ENCODE measurements around the gene SAFB.

Gene SAFB

DNA sequence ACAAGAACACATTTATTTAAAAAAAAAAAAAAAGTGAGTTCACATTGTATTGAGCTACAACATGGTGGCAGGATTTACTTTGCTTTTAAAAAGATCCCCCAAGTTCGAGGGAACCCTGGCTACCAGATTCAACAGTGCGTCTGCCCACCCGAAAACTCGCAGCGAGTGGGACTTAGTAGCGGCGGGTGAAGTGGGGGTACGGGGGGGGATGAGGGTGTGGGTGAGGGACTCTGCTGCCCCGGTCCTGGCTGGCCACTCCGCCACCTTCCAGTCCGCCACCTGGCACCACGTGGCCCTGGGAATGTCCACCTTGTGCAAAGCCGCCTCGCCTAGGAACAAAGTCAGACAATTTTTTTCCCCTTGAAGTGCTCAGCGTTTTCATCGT lies 35.8 kb upstream of the SAFB start:
- H3K9me3 ChIP-seq = no peaks in the 10 kb centered on the region
- peaks cover 22% of the 10 kb centered on the region; the same call in 1 of the 2 replicates for H4K20me1 ChIP-seq
- H3K4me2 ChIP-seq = peak overlapping the region; percentile 91
- no peak for TF ChIP-seq Cebpa-rat (IDR thresholded peaks at IDR 0.05)
- no peak overlapping the region for H3K9ac ChIP-seq
- H3K36me3 ChIP-seq = peaks cover 68% of the 10 kb centered on the region
- peaks cover 71% of the 10 kb centered on the region for H3K4me1 ChIP-seq
- H3K27ac ChIP-seq = peak overlapping the region; percentile 93
- no peaks in the 10 kb centered on the region for H3K27me3 ChIP-seq
- H3K4me3 ChIP-seq = no peak overlapping the region; the same call in 1 of the 2 replicates

DNA sequence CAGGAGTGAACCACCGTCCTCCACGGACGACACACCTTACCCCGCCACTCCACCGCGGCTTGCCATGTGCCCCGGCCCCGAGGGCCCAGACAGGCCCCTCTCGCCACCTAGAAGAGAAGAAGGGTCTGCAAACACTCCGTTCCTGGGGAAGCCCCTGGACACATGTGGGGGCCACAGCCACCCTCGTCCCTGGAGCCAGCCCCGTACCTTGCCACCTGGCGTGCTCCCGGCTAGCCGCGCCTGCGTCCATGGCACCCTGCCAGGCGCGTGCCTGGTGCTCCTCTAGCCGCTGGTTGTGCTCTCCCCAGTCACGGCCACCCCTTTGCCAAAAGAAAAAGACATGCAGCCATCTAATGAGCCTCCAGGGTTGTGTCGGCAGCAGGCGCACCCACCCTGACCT lies 35.2 kb upstream of the SAFB start:
- H3K4me2 ChIP-seq = peak overlapping the region; percentile 91; the same call in 1 of the 2 replicates
- peaks cover 65% of the 10 kb centered on the region for H3K4me1 ChIP-seq
- peak overlapping the region; percentile 93 for H3K27ac ChIP-seq
- no peak for TF ChIP-seq Cebpa-rat (IDR thresholded peaks at IDR 0.05)
- H3K9ac ChIP-seq = no peak overlapping the region
- no peaks in the 10 kb centered on the region for H3K27me3 ChIP-seq
- peaks cover 74% of the 10 kb centered on the region for H3K36me3 ChIP-seq
- no peaks in the 10 kb centered on the region for H3K9me3 ChIP-seq
- peaks cover 22% of the 10 kb centered on the region; the same call in 1 of the 2 replicates for H4K20me1 ChIP-seq
- H3K4me3 ChIP-seq = no peak overlapping the region

DNA sequence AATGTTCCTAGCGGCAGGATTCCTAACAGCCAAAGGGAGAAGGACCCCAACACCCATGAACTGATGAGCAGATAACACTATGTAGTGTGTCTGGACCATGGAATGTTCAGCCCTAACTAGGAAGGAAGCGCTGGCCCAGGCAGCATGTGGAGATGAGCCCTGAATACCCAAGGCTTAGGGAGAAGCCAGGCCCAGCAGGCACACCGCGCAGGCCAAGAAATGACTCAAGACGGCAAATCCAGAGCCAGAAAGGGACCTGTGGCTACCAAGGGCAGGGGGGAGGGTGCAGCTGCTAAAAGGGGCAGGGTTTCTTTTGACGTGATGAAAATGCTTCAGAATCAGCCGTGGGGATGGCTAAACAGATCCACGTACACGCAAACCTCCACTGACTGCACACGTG lies 34.4 kb upstream of the SAFB start:
- Histone ChIP-seq H3K27ac (peak overlapping the region; percentile 93), H3K9me3 (no peaks in the 10 kb centered on the region), H3K4me1 (peaks cover 57% of the 10 kb centered on the region), H4K20me1 (peaks cover 22% of the 10 kb centered on the region; the same call in 1 of the 2 replicates), H3K36me3 (peaks cover 80% of the 10 kb centered on the region), H3K27me3 (no peaks in the 10 kb centered on the region), H3K4me3 (no peak overlapping the region), H3K9ac (no peak overlapping the region), H3K4me2 (no peak overlapping the region)
- no peak for TF ChIP-seq Cebpa-rat (IDR thresholded peaks at IDR 0.05)

DNA sequence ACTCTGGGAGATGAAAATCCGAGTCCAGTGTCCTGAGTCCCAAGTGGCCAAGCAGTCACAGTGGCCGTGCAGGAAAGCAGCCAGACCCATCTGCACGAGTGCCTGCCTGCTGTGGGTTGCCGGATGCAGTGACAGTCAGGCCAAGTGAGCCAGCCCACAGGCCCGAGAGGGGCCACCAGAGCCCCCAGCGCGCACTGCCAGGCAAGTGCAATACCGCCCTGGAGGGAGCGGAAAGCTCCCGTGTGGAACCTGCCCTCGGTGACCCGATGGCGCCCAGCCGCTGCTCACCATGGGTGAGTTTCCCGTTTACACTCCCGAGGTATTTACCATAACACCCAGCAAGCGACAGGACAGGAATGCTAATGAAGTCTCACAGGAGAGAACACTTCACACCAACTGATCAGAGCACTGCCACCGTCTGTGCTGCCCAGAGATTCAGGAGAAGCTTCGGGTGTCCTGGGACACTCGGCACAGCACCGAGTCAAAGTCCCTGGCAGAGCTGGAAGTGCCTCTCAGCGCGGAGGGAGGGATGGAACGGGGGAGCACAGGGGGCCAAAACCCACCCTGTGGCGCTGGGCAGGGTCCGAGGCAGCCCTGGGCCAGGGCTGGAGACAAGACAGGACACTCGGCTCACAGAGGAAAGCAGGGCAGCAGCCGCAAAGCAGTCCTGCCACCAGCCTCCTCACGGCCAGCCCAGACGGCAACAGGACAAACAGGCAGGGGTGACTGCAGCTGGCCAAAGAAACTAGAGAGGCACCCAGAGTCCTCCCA lies 33.8 kb upstream of the SAFB start:
- no peak for TF ChIP-seq Cebpa-rat (IDR thresholded peaks at IDR 0.05)
- H3K36me3 ChIP-seq = peaks cover 80% of the 10 kb centered on the region
- H3K4me2 ChIP-seq = no peak overlapping the region
- no peaks in the 10 kb centered on the region for H3K9me3 ChIP-seq
- no peak overlapping the region; the same call in 1 of the 2 replicates for H3K9ac ChIP-seq
- peak overlapping the region; percentile 93 for H3K27ac ChIP-seq
- peaks cover 26% of the 10 kb centered on the region; the same call in 1 of the 2 replicates for H4K20me1 ChIP-seq
- peaks cover 51% of the 10 kb centered on the region for H3K4me1 ChIP-seq
- H3K4me3 ChIP-seq = no peak overlapping the region
- H3K27me3 ChIP-seq = no peaks in the 10 kb centered on the region

DNA sequence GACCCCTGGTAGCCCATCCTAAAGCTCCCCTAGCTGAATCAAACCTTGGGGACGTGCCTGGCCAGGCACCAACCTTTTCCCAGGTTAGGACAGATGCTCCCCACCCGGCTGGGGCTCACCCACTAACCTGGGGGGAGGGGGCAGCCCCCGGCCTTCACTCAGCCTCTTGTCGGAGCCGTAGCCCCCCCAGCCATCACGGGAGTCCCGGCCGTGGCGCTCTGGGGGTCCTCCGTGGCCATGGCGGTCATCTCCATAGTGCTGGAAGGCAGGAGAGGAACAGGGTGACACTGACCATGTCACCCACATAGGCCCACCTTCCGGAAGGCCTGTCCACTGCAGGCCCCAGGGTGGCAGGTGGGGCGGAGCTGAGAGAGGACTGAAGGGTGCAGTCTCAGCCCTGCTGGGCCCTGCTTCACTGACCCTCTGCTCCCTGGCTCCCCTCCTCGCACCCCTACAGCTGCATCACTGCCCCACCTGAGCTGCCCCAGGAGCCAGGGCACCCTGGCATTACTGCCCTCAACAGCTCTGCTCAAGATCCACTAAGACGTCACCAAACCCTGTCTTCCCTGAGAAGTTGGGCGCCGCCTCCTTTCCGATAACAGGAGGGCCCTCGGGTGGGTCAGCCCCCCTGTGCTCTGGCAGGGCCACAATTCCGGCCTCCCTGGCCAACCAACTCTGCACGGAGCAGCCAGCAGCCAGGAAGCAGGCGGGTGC lies 32.6 kb upstream of the SAFB start:
- peaks cover 48% of the 10 kb centered on the region for H3K4me1 ChIP-seq
- no peak for TF ChIP-seq Cebpa-rat (IDR thresholded peaks at IDR 0.05)
- H3K27me3 ChIP-seq = no peaks in the 10 kb centered on the region
- peaks cover 38% of the 10 kb centered on the region; the same call in 1 of the 2 replicates for H4K20me1 ChIP-seq
- no peak overlapping the region for H3K9ac ChIP-seq
- peaks cover 89% of the 10 kb centered on the region for H3K36me3 ChIP-seq
- H3K4me3 ChIP-seq = no peak overlapping the region
- no peak overlapping the region for H3K4me2 ChIP-seq
- H3K27ac ChIP-seq = 0 out of 2 replicates have a peak overlapping the region, but pooled peaks have one; percentile 93
- H3K9me3 ChIP-seq = no peaks in the 10 kb centered on the region

- peaks cover 42% of the 10 kb centered on the region; the same call in 1 of the 2 replicates for H4K20me1 ChIP-seq
- H3K4me2 ChIP-seq = no peak overlapping the region
- H3K9ac ChIP-seq = no peak overlapping the region
- H3K4me3 ChIP-seq = no peak overlapping the region
- peaks cover 94% of the 10 kb centered on the region for H3K36me3 ChIP-seq
- H3K4me1 ChIP-seq = peaks cover 48% of the 10 kb centered on the region
- H3K27me3 ChIP-seq = no peaks in the 10 kb centered on the region
- no peaks in the 10 kb centered on the region for H3K9me3 ChIP-seq
- TF ChIP-seq Cebpa-rat (IDR thresholded peaks at IDR 0.05) = no peak
- H3K27ac ChIP-seq = 0 out of 2 replicates have a peak overlapping the region, but pooled peaks have one; percentile 13
Observed at GRCh38 chr19:5590865-5591154, 32.1 kb upstream of the SAFB start.

- H3K27ac ChIP-seq = no peak overlapping the region
- no peak for TF ChIP-seq Cebpa-rat (IDR thresholded peaks at IDR 0.05)
- peaks cover 48% of the 10 kb centered on the region for H3K4me1 ChIP-seq
- H3K9me3 ChIP-seq = no peaks in the 10 kb centered on the region
- no peak overlapping the region for H3K9ac ChIP-seq
- no peak overlapping the region for H3K4me2 ChIP-seq
- no peak overlapping the region for H3K4me3 ChIP-seq
- peaks cover 100% of the 10 kb centered on the region for H3K36me3 ChIP-seq
- H4K20me1 ChIP-seq = peaks cover 49% of the 10 kb centered on the region; the same call in 1 of the 2 replicates
- no peaks in the 10 kb centered on the region for H3K27me3 ChIP-seq
Observed at GRCh38 chr19:5591476-5591875, 31.4 kb upstream of the SAFB start.

- H3K4me1 ChIP-seq = peaks cover 41% of the 10 kb centered on the region
- H3K27me3 ChIP-seq = no peaks in the 10 kb centered on the region
- no peak for TF ChIP-seq Cebpa-rat (IDR thresholded peaks at IDR 0.05)
- no peaks in the 10 kb centered on the region for H3K9me3 ChIP-seq
- H4K20me1 ChIP-seq = peaks cover 57% of the 10 kb centered on the region; the same call in 1 of the 2 replicates
- H3K36me3 ChIP-seq = peaks cover 100% of the 10 kb centered on the region
- H3K27ac ChIP-seq = no peak overlapping the region
- no peak overlapping the region for H3K9ac ChIP-seq
- H3K4me3 ChIP-seq = no peak overlapping the region
- no peak overlapping the region for H3K4me2 ChIP-seq
Observed at GRCh38 chr19:5592531-5593342, 30.1 kb upstream of the SAFB start.

- no peak overlapping the region for H3K4me2 ChIP-seq
- H3K4me3 ChIP-seq = no peak overlapping the region
- H3K27ac ChIP-seq = no peak overlapping the region
- no peak for TF ChIP-seq Cebpa-rat (IDR thresholded peaks at IDR 0.05)
- H3K27me3 ChIP-seq = no peaks in the 10 kb centered on the region
- H3K9me3 ChIP-seq = no peaks in the 10 kb centered on the region
- peaks cover 33% of the 10 kb centered on the region for H3K4me1 ChIP-seq
- H3K9ac ChIP-seq = no peak overlapping the region
- peaks cover 57% of the 10 kb centered on the region; the same call in 1 of the 2 replicates for H4K20me1 ChIP-seq
- peaks cover 100% of the 10 kb centered on the region for H3K36me3 ChIP-seq
Observed at GRCh38 chr19:5593343-5594255, 29.3 kb upstream of the SAFB start.

Measured in BLaER1 (cell line).